HG03135 (cell line): ENCODE data around the gene COPS9.

ENCODE experiments used
- ATAC-seq: cut with Tn5 transposase; IDR thresholded peaks from one replicate; pipeline ENCODE4 v1.9.1; 2021; ENCODE audit warnings: mild to moderate bottlenecking, moderate library complexity; ENCODE audit not compliant: unreplicated experiment

COPS9 gene

DNA sequence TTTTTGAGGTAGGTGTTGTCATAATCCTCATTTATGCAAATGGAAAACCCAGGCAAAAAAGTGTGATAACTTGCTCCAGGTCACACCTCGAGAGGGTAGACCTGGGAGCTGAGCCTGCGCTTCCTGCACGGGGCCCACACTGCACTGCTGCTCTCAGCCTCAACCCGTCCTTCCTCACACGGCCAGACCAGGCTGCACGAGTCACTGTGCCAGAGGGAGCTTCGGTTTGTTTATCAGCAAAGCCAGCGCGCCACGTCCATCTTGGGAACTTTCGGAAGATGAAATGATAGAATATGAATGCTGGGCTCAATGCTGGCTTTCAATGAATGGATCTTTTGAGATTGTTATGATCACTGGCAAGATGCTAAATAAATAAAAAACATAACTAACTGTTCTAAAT is 14.4 kb downstream of the COPS9 start:
- no peak for ATAC-seq

GRCh38 chr2:240121190-240121589 is 14.9 kb downstream of the COPS9 start:
- ATAC-seq: no peak

DNA sequence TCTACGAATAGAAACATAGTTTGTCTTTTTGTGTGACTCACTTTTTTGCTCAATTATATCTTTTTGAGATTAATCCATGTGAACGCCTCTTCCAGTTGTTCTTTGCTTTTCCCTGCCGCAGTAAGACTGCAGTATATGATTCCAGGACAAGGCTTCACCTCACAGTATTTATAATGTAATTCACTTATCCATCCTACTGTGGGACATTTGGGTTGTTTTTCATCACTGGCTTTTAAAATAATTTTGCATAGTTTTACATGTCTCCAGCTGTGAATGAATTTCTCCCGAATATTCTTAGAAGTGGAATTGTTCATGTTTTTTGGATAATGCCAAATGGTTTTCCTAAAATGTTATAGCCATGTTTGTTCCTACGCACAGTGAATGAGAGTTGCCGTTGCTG is 21.9 kb downstream of the COPS9 start:
- no peak for ATAC-seq

GRCh38 chr2:240112914-240113690 is 23.0 kb downstream of the COPS9 start:
- ATAC-seq: no peak

DNA sequence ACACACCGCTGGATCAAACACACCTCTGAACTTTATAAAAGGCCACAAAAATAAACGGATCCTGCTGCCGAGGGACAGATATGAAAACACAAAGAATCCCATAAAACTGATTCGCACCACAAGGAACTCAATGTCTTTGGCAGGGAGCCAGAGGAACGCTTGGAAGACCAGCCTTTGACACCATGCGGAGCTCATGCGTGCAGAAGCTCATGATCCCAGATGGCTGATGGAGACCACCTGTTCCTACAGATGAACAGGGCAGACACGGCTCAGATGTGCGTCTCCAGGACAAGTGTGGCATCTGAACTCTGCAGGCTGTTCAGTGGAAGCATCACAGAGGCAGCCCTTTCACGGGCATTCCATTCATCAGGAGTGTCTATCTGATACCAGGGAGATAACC is 24.9 kb downstream of the COPS9 start:
- ATAC-seq: no peak

GRCh38 chr2:240109386-240109785 is 26.7 kb downstream of the COPS9 start:
- no peak for ATAC-seq

DNA sequence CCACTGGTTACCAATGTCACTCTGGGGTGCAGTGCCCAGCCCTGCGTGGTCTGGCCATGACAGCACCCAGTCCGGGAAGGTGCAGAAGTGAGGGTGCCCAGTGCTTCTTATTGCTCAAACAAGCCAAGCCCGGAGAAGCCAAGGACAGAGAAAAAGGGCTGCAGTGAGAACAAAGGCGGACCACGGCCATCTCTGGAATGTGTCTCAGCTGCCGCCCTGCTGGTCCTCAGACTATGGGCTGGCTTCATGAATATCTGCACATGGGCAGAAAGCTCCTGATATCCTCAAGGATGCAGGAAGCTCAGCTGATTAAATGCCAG is 28.7 kb downstream of the COPS9 start:
- ATAC-seq: no peak

DNA sequence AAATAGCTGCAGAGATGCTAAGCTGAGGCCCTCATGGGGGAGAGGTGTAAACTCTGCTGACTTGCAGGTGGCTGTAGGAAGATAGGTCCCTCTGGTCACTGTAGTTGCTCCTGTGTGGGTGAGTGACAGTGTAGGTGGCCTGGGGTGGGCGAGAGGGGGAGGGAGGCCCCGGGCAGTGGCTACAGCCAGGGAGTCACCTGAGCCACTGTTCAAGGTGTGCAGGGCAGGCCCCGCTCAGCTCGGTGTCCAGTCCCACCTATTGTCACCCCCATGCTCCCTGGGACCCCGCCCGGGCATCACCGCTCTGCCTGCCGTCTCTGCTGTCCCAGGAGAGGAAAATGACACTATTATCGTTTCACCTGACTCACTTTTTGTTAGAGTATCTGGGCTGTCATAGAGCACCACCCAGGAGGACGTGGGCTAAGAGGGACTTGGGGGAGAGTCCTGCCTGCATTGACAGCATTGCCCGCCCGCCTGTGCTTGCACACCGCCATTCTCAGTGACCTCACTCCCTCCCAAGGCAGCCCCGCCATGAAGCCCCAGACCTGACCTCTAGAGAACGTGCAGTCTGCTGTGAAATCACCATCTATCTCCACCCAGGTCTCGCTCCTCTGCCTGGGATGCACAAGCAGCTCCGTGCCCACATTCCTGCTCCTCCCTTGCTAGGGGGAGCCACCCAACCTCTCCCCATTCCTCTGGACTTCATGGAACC is 29.2 kb downstream of the COPS9 start:
- ATAC-seq: no peak

DNA sequence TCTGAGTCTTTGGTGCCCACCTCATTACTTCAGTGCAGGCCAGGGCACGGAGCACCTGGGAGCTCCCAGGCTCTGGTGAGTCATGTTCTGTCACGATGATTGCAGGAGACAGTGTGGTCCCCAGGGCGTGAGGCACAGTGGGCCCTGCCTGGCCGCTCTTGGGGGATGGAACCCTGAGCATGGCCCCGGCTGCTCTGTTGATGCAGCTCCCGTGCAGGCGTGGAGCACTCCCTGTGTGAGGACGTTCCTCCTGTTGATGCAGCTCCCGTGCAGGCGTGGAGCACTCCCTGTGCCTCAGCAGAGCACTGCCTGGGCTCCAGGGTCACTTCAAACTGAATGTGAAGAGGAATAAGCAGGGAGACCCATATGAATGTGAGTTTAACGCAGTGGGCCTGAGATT is 30.1 kb downstream of the COPS9 start:
- no peak for ATAC-seq

DNA sequence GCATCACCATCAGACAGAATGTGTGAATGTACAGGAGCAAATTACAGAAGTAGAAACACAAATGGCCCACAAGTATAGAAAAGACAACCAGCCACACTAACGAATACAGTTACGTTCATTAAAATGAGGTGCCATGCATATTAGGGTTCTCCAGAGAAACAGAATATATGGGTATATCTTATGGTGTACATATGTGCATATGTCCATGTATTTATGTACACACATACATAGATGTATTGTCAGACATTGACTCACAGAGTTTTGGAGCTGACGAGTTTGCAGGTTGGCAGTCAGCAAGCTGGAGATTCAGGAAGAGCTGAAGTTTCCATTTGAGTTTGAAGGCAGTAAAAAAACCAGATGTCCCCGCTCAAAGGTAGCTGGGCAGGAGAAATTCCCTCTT is 33.0 kb downstream of the COPS9 start:
- no peak for ATAC-seq

GRCh38 chr2:240098349-240098748 is 37.8 kb downstream of the COPS9 start:
- no peak for ATAC-seq

- ATAC-seq: no peak
Observed at GRCh38 chr2:240095556-240096523, 40.3 kb downstream of the COPS9 start.

DNA sequence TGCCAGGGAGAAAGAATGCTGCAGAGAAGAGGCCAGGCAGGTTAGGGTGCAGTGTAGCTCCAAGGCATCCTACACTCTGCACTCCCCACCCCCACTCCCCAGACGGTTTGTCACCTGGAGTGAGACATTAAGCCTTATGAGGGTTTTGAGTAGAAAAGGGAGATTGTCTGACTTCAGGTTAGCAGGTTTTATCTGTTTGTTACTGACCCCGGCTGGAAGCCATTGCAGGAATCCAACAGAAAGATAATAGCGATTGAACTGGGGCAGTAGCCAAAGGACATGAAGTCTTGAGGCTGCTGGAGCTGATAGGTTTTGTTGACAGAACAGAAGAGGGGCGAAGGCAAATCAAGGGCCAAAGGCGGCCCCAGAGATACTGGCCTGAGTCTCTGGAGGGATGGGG is 46.8 kb downstream of the COPS9 start:
- no peak for ATAC-seq

DNA sequence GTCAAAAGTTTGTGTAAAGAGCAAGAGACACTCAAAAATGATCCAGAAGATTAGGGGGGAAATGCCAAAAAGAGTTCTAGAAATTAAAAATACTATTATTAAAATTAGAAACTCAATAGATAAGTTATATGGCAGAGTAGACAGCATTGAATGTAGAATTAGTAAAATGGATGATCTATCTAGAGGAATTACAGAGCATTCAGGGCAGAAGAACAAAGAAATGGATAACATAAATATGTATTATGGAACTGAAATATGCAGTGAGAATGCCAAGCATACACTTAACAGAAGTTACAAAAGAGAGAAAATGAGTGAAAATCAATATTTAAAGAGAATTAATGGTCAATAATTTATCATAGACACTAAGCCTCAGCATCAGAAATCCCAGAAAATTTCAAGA is 49.5 kb downstream of the COPS9 start:
- no peak for ATAC-seq
